HL-60/S4 (cell line): ENCODE measurements around the gene DUSP2.

ENCODE experiments used
- in situ Hi-C: fragments of 300-500 bp; cut with MboI; formaldehyde crosslinking; loops from 2 replicates; pipeline ENCODE4 v1.14.3; 2022; ENCODE audit warnings: low sequenced_read_pairs

The DUSP2 gene

DNA sequence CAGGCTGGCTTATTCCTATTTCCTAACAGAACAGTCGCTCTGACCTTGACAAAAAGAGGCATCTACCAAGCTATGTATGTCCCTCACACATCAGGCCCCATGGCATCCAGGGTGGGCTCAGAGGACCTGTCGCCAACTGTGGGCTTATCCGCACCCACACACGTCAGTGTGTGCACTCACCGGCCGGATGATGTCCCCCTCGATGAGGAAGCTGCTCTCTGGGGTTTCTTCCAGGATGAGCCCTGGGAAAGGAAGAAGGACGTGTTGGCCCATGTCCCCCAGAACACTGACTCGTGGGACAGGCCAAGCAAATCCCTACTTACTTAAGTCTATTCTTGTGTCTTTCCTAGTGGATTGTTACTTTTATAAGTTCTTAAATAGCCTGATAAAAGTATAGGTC lies 10.1 kb downstream of the DUSP2 start:
- in situ Hi-C loops, result no loop called here

DNA sequence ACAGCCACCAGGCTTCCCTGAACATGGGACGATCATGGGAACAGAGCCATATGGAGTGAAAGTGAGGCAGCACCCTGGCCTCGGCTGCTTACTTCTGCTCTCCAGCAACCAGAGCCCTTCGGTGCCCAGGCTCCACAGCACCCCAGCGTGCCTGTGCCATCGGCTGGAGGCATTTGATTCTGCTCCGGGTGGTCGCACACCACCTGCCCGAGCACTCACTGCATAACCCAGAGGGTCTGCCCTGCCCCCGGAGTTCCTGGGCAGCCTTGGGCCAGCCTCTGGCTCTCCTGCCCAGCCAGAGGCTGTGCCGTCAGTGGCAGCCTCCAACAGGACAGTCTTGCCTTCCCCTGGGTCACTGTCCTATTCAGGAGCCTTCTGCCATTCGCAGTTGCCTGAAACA lies 10.8 kb downstream of the DUSP2 start:
- in situ Hi-C loops, result no loop called here

DNA sequence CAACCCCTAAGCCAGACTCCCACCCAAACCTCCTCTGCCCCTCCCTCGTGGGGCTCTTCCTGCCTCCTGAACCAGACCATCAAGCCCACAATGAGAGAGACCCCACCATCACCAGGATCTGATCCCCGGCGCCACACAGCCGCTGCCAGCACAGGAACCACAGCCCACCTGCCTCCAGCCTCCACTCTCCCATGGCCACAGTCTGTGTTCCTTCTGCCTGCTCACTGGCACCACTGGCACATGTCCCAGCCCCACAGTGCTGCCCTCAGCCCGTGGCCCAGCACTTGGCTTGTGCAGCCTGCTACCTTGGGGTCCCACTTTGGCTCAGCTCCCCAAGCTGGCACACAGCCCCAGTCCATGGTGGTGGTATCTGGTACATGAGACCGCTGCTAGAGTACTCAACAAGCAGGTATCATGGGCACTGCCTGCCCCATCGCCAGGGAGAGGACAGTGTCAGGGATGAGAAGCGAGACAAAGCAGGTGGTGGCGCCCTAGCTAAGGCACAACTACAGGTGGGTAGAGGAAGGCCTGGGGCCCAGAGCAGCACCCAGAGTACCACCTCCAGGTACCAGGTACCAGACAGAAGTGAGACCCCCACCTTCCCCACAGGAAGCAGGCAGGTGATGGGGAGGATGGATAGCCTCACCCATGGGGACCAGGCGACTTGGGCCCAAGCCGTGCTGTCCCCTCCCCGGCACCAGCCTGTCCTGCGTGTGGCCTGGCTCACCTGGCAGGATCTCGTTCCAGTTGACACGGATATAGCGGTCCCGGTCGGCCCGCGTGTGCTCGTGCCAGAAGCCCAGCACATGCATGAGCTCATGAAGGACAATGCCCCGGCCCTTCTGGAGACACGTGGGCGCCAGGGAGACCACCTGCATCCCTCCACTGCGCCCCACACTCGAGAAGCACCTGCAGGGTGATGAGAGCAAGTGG lies 13.2 kb downstream of the DUSP2 start:
- in situ Hi-C loops, result no loop called here

DNA sequence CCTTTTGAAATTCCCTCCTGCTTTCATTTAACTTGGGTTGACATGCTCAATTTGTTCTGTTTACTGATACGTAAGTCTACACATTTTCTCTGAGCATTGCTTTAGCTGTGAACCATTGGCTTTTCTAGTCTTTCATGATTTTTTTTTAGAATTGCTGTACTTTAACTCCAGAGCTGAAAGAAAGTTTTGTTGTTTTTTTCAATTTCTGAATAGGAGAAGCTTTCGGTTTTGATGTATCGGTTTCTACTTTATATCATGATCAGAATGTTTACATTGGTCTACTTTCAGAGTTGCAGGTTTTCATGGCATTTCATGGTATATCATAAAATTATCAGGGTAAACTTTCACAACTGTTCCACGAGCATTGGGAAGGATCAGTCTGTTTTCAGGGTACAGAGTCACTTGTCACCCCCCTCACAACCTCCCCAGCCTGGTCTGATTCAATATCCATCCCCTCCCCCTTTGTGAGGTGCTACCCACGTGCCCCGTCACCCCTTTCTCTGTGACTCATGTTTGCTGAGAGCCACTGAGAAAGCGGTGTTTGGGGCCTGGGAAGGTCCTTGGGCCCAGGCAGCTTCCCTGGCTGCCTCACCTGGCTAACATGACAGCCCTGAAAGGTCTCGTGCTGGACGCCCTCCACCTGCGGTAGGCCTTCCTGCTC lies 14.0 kb downstream of the DUSP2 start:
- in situ Hi-C loops, result no loop called here

DNA sequence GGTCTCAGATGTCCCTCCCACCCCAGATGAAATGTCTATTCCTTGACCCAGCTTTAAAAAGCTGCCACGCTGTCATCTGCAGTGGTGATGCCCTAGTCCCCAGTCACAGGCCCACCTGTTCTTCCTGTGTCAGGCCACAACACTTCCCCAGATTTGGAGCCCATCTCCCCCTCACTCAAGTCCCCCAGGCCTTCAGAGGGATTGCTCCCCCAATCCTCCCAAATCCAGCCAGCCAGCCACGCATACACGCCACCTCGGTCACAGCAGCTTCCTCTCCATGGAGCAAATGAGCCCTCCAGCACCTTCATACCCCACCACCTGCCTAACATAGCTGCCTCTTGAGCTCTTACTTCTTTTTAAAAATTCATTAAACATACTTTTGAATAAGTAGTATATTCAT lies 14.8 kb downstream of the DUSP2 start:
- in situ Hi-C loops, result no loop called here

DNA sequence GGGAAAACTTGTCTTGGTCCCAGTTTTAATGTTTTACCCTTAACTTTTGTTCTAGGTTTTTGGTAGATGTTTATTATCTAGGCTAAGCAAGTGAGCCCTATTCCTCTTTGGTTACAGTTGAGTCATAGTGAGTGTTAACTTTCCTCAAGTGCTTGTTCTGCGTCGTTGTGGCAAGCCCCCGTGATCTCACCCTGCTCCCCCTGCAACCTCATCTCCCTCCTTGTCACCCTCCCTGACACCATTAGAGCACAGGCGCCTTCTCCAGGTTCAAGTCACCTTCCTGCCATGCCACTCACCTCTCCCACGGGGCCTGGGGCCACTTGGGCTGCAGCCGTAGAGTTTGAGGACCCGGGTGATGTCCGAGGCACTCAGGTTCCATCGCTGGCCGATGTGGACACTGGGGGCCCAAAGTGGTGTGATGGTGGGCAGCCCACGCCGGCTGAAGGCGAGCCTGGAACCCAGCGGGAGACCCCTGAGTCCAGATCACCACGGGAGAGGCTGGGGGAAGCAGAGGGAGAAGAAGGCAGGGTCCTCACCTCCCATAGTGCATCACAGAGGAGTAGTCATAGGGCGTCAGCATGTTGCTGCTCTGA lies 15.6 kb downstream of the DUSP2 start:
- in situ Hi-C loops, result no loop called here

DNA sequence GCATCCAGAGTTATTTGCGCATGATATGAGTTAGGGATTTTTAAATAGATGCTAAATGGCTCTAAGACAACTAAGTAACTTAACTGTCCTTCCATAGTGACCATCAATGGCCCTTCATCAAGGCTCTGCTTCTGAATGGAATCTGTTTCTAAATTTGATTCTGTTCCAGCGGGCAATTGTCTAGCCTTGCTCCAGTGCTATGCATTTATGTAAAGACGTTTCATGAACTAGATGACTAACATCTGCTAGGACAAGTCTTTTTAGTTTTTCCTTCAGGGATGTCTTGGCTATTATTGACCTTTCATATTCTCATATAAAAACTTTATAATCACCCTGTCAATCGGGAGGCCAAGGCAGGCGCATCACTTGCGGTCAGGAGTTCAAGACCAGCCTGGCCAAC lies 16.8 kb downstream of the DUSP2 start:
- in situ Hi-C loops, result no loop called here

DNA sequence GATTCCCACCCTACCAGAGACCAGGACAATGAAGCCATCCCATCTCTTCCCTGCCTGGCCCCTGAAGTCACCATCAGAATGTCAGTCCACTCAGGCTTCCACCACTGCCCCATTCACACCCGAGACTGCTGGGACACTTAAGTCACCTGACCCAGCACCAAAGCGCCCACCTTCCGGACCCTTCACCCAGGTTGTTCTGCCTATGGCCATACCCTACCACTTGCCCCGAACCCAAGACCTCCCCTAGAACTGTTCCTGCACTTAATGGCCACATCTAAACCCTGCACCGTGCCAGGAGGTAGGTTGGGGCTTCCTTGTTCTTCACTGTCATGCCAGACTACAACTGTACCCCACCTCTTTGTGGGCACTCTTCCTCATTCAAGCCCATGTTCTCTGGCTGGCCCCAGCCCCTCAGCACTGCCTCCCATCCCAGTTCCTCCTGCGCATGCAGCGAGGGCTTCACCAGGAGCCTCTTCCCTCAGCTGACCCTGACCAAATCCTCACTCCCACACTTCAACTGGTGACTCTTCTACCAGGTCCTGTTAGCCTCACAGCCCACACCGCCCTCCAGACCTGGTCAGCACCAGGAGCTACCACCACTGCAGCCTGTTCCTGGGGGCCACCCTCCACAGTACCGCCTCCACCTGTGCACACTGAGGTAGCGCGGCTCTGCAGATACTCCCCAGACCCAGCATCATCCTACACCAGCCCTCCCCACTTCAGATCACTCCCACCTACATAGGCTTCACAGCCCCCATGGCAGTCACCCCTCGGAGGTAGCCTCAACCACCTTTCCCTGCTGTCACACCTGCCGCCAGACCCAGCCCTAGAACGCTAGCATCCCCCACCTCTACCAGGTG lies 20.6 kb downstream of the DUSP2 start:
- in situ Hi-C loops, result loop anchor here (25.0 kb wide), 1 partner anchor 112 kb away; no protein-coding TSS in a partner anchor

DNA sequence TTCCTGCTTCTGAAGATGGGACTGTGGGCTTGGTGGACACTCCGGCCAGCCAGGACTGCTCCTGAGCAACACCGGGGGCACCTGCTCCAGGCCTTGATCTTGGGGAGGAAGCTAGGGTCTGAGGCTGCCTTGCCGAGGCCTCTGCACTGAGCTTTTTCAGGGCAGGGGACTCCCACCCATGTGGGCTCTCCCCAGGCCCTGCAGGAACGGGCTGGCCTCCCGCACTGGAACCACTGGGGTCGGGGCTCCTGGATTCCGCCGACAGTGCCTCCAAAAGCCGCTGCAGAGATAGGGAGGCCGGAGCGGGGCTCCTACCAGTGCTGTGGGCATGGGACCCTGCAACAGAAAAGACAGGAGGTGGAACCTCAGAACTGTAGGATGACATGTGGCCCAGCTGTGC lies 21.3 kb downstream of the DUSP2 start:
- in situ Hi-C loops, result loop anchor here (25.0 kb wide), 1 partner anchor 112 kb away; no protein-coding TSS in a partner anchor

DNA sequence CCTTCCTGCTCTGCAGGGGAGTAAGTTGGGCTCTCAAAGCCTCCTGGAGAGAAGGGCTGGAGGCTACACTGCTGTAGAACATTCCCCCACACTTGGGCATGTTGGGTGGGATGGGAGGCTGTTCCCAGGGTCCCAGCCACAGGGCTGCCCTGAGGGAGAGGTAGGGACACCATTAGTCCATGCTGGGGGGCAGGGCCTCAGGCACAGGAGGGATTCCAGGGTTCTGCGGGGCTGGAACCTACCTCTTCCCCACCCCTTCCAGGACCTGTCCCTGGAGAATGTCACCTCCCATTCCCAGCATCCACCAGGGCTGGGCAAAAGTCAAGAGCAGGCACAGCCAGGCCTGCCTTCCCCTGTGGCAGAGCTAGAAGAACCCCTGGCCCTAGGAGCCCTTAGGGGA lies 21.9 kb downstream of the DUSP2 start:
- in situ Hi-C loops, result loop anchor here (25.0 kb wide), 1 partner anchor 111 kb away; no protein-coding TSS in a partner anchor

DNA sequence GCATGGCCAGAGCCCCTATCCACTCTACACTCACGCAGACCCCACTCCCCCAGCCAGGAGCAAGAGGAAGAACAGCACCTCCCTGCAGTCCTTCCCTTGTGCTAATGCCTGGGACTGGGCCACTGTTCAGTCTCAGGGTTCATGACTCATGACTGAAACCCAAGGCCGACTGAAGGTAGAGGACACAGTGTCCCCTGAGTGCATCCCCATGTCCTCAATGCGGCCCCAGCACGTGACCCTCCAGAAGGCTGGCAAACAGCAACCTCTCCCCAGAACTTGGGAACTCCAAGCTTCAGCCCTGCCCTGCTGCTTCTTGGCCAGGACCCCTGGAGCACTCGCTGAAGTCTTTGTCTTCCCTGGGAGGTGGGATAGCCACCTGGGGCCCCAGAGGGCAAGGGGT lies 22.8 kb downstream of the DUSP2 start:
- in situ Hi-C loops, result loop anchor here (25.0 kb wide), 1 partner anchor 110 kb away; no protein-coding TSS in a partner anchor

DNA sequence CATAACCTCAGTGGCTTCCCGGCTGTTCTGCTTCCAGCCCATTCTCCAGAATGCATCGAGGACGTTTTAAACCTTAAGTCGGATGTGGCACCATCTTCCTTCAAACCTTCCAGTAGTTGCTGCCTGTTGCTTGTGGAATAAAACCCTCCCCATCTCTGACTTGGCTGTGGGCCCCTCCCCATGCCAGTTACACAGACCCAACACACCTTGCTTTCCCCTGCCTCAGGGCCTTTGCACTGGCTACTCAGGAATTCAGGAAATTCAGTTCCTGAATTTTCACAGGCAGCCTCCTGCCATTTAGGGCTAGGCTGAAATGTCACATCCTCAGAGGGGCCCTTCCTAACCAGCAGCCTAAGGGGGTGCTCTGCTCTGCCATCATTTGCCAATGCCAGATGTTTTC lies 23.8 kb downstream of the DUSP2 start:
- in situ Hi-C loops, result loop anchor here (25.0 kb wide), 1 partner anchor 109 kb away; no protein-coding TSS in a partner anchor

DNA sequence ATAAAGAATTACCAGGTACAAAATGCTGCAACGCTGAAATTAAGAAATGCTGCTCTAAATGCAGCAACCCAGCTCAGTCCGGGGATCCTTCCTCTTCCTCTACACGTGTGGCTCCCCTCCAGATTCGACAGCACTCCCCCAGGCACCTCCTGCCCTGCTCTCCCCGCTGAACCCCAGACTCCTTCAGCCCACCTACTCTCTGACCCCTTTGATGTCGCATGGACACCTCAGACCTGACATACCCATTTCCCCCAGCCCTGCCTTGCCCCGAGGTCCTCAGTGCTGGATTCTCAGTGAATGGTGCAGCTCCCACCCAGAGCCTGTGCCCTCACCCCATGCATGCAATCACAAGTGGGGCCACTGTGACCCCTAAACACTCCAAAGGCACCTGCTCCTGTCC lies 24.2 kb downstream of the DUSP2 start:
- in situ Hi-C loops, result loop anchor here (25.0 kb wide), 1 partner anchor 109 kb away; no protein-coding TSS in a partner anchor

DNA sequence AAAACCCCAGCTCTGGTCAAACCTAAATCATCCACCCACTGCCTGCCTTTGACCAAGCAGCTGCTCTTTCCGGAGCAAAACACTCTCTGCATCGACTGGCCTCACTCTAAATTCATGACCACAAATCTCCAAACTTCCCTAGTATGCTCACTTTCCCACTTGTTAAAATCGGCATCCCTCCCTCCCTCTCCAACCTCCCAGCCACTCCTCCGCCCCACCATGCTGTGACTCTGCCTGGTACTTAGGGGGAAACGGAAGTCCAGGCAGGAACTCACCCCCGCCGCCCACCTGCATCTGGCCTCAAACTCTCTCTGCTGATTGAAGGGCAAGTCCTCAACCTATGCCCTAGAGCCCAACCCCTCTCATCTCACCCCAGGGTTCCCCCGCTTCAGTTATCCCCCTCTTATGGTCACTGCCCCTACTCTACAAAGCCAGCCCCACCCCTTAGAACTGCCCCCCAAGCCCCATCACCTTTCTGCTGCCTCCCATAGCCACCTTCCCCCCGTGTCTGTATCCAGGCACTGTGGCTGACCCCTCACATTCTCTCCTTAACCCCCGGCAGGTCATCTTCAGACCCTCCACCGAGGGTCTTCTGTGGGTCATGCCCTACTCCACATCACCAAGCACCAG lies 25.0 kb downstream of the DUSP2 start:
- in situ Hi-C loops, result loop anchor here (25.0 kb wide), 1 partner anchor 108 kb away; no protein-coding TSS in a partner anchor

DNA sequence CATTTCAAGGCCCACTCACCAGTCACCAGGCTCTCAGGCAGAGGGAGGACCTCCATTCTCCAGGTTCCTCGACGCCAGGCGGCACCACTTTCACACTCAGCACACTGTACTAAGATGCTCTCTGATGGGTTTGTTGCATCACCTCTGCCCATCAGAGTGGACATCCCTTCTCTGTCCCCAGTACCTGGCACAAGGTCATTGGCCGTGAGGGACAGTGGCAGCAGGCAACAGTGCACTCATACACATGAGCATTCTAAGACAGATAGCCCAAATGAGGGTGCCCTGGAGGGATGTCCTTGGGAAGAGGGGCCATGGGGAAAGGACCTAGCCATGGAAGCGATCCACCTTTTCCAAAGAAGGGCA lies 25.9 kb downstream of the DUSP2 start:
- in situ Hi-C loops, result loop anchor here (25.0 kb wide), 1 partner anchor 107 kb away; no protein-coding TSS in a partner anchor

DNA sequence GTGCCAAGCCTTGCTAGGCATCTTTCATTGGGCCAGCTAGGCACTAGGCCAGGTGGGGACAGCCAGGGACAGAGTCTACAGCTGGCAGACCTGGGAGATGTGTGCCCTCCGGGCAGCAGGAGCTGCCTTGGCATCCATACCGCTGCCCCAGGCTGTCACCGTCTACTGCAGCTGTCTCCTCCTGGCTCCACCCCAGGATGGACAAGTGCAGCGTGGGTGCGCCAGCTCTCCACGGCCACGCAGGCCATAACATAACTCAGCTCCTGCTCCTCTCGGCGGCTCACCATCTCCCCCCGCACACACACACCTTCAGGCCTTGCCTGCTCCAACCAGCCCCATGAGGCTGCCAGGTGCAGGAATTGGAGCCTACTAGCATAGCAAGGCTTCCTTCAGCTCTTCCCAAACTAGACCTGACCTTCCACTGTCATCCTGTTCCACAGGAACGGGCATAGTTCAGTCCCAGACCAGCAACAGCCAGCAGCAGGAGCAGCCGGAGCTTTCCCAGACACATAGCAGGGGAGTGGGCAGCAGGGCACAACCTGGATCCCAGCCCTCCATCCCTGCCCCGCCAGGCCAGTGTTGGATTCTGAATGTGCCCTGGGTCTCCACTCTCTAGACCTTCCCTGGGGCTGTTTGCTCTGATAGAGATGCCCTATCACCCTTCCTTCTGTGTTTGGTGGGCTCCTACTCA lies 26.4 kb downstream of the DUSP2 start:
- in situ Hi-C loops, result loop anchor here (25.0 kb wide), 1 partner anchor 107 kb away; no protein-coding TSS in a partner anchor

DNA sequence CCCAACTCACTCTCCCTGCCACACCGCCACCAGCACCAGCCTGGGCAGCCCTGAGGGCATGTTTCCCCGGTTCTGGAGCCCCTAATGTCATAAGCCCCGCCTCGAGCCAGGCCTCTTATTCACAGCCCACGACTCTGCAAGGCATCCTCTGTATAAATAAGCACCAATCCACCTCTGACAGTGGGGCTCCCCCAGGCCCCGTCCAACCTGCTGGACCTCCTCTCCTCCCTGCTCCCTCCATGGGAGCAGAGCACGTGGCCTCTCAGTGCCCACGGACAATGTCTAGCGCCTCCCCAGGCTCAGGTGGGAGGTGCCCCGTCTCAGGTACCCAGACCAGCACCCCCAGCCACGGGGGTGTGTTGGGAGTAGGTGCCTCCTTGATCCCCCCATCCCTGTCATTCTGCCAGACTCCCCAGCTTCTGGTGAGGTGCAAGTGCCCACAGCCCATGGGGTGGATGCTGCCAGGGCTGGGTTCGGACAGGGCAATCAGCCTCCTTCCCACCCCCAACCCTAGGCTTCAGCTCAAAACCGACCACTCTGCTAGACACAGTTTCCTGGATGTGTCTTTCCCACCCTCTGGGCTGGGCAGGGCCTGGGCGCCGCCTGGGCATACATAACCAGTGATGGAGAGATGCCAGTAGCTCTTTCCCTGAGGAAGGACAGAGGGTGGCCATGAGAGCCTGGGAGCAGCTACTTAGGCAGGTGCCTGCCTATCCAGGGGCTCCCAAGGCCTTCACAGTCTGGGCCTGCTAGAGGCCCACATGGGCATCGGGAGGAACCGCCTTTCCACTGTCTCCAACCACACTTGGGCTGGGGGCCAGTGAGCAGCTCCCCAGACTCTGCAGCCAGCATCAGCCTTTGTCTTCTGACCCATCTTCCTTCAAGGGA lies 27.3 kb downstream of the DUSP2 start:
- in situ Hi-C loops, result loop anchor here (25.0 kb wide), 1 partner anchor 106 kb away; no protein-coding TSS in a partner anchor

DNA sequence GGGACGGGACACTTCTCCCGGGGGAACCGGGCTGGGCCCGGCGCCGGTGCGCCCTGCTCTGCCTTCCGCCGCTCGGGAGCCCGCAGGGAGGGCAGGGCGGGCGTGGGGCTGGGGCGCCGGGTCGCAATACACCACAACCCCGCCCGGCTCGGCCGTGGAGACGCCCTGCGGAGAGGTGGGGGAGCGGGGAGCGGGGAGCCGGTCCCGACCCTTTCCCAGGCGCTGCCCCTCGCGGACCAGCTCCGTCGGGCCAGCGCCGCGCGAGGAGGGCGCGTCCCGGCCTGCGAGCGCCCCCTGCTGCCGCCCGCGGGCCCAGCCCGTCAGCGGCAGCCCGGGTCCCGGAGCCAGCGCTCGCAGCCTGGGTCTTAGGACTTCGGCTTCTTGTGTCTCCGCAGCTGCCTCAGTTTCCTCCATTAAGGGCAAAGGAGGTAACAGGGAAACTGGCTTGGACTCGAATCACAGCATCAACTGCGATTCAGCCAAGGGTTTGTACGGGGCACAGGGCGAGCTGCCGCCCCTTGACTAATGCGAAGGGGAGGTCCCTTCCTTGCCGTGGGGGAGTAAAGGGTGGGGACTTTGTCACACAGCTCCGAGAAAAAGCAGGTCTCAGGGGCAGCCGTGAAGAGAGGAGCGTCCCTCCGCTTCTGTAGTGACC lies 28.2 kb downstream of the DUSP2 start:
- in situ Hi-C loops, result loop anchor here (25.0 kb wide), 1 partner anchor 105 kb away; no protein-coding TSS in a partner anchor
